Adrenal gland (tissue), 12 donors: ENCODE measurements around the gene SULT2B1. TPM values are rescaled to one million over a fixed set of nuclear protein-coding genes. Genes with fewer than 3 reads are reported as not detected.

Experiments
- DNase-seq, 7 donors: peaks; one replicate each; pipeline ENCODE4 v3.0.0-alpha.2; 2019 to 2020
- H3K27ac ChIP-seq, 5 donors: fragments of 200-600 bp; sonication (generic) in 4 of 5; 1 replicate in 3 of 5; 2 replicates in 2 of 5; pipeline versions ENCODE4 v1.5.1 to v1.8.0; 2016 to 2020; ENCODE audit warnings: mild to moderate bottlenecking in 1 of 5
- H3K27me3 ChIP-seq: fragments of 200-600 bp; 2 replicates; pipeline ENCODE4 v1.8.0; 2021
- H3K36me3 ChIP-seq, 2 donors: fragments of 200-600 bp; replicated peaks in 1 of 2; 1 replicate in 1 of 2; 2 replicates in 1 of 2; pipeline versions ENCODE4 v1.5.1 to v1.8.0; 2018 to 2022
- H3K4me1 ChIP-seq, 2 donors: fragments of 200-600 bp; replicated peaks in 1 of 2; 1 replicate in 1 of 2; 2 replicates in 1 of 2; pipeline versions ENCODE4 v1.5.1 to v1.8.0; 2018 to 2021
- H3K4me3 ChIP-seq, 4 donors: fragments of 200-600 bp; sonication (generic) in 3 of 4; one replicate each; pipeline ENCODE4 v1.5.1; 2016 to 2018
- H3K9me3 ChIP-seq, 3 donors: fragments of 200-600 bp; sonication (generic) in 1 of 3; replicated peaks in 1 of 3; 1 replicate in 2 of 3; 2 replicates in 1 of 3; pipeline versions ENCODE4 v1.5.1 to v1.8.0; 2016 to 2021
- CTCF ChIP-seq, 6 experiments: fragments of 450-650 bp in 4 of 6; fragments of 200-600 bp in 2 of 6; sonication (generic) in 1 of 6; IDR thresholded peaks; 1 replicate in 5 of 6; 2 replicates in 1 of 6; pipeline versions ENCODE4 v1.5.1 to v1.8.0; 2016 to 2021; ENCODE audit warnings: antibody characterized with exemption in 6 of 6, mild to moderate bottlenecking in 2 of 6, moderate library complexity in 1 of 6
- POLR2A ChIP-seq, 2 donors: fragments of 450-650 bp; IDR thresholded peaks; one replicate each; pipeline ENCODE4 v1.6.1; 2017; ENCODE audit warnings: antibody characterized with exemption in 2 of 2, mild to moderate bottlenecking in 2 of 2, moderate library complexity in 1 of 2
- WGBS, 4 donors: extraction: QIAGEN DNeasy Blood & Tissue Kit in 2 of 4; methylation state at CpG; one replicate each; pipeline versions ENCODE4 v1.1.5 to v1.1.7; 2013 to 2017; 5-methylcytosine and 5-hydroxymethylcytosine counted together
- intact Hi-C, 2 donors: fragments of 100-400 bp; cut with DNase I; formaldehyde crosslinking; loops; one replicate each; pipeline versions ENCODE4 v1.14.1 to v1.15.0; 2022 to 2023
- polyA plus RNA-seq, 3 donors: library from polyadenylated mRNA; stranded (reverse); fragments of 200-250 nt in 2 of 3; fragments of 350-450 nt in 1 of 3; fragmentation: Illumina TruSeq in 1 of 3; extraction: RNeasy Lipid Tissue Mini Kit (QIAGEN cat#74804) in 1 of 3; gene quantifications; one replicate each; pipeline ENCODE4 v1.2.3, GENCODE V29; 2013 to 2014
- total RNA-seq, 9 donors: library from RNA; depleted of rRNA in 4 of 9; stranded (reverse); fragments of >200 nt in 4 of 9; fragments of 120-200 nt in 1 of 9; fragmentation: NEBNext Ultra II Directional in 1 of 9; extraction: Animal tissue kit (Norgen Biotek cat#: 25700) in 1 of 9; gene quantifications; one replicate each; pipeline versions ENCODE4 v1.1.0 to v1.2.4, GENCODE V29; 2013 to 2023
- donor health status: healthy with polysubstance abuse.
- donor health status: Bipolar disorder and iron deficiency.
- donor health status: DM: yes; HTN: yes; CAD: no.
- donor health status: DM: no; HTN: no; CAD: no.
- donor health status: DM: no; HTN: no; CAD: no.
- donor health status: DM: yes; HTN: yes; CAD: no.

SULT2B1 gene
- total and polyA plus RNA-seq, 12 donors: 0.22 to 1.4 (median 0.52) TPM; not detected in 3

GRCh38 chr19:48635263-48635965 is 83.4 kb downstream of the SULT2B1 start:
- peak; percentile 74 to 89 (median 81) for DNase-seq
- peaks cover 41 to 63% of the 10 kb centered on the region in 2 donors for H3K4me1 ChIP-seq
- WGBS, 4 donors: 1 to 6% (median 1%) methylated on average over 6 to 67 of the region's 67 CpGs
- H3K27me3 ChIP-seq: no peaks in the 10 kb centered on the region
- peak overlapping the region in 3 of 4 donors; percentile 45 to 70 (median 50) for H3K4me3 ChIP-seq
- H3K9me3 ChIP-seq: no peaks in the 10 kb centered on the region
- intact Hi-C loops: no loop called here
- H3K27ac ChIP-seq: peak overlapping the region; percentile 93 to 98 (median 95)
- H3K36me3 ChIP-seq: peaks cover 0 to 7% of the 10 kb centered on the region in 2 donors
- TF ChIP-seq POLR2A (IDR thresholded peaks at IDR 0.05): peak in 1 of 2 donors; percentile 92
- TF ChIP-seq CTCF (IDR thresholded peaks at IDR 0.05): no peak

- 1 to 2% (median 2%) methylated on average over 30 to 35 of the region's 35 CpGs for WGBS, 4 donors
- TF ChIP-seq CTCF (IDR thresholded peaks at IDR 0.05) (no peak), POLR2A (IDR thresholded peaks at IDR 0.05) (no peak)
- Histone ChIP-seq H3K4me1 (peaks cover 34 to 55% of the 10 kb centered on the region in 2 donors), H3K27me3 (no peaks in the 10 kb centered on the region), H3K4me3 (peak overlapping the region; percentile 31 to 87 (median 58)), H3K36me3 (peaks cover 0 to 5% of the 10 kb centered on the region in 2 donors), H3K9me3 (no peaks in the 10 kb centered on the region), H3K27ac (peak overlapping the region; percentile 93 to 98 (median 95))
- intact Hi-C loops: no loop called here
- peak; percentile 65 to 87 (median 80) for DNase-seq
Observed at GRCh38 chr19:48635966-48636858, 84.2 kb downstream of the SULT2B1 start.

GRCh38 chr19:48636859-48637448 is 85.0 kb downstream of the SULT2B1 start, which contains the start of gene DBP:
Gene DBP, minus strand, starts transcription at chr19:48637379. Its CDS starts 385 bp downstream, at chr19:48636994.
- H3K4me1 ChIP-seq: peaks cover 34 to 49% of the 10 kb centered on the region in 2 donors
- peak within 1 kb of the TSS; percentile 95 to 98 (median 96) for H3K27ac ChIP-seq
- H3K4me3 ChIP-seq: peak within 1 kb of the TSS; percentile 31 to 87 (median 58)
- 0 to 2% (median 1%) methylated on average over 13 to 40 of the region's 40 CpGs for WGBS, 4 donors
- no peaks in the 10 kb centered on the region for H3K36me3 ChIP-seq
- intact Hi-C loops: no loop called here
- TF ChIP-seq POLR2A (IDR thresholded peaks at IDR 0.05) (peak; percentile 12 to 95), CTCF (IDR thresholded peaks at IDR 0.05) (peak in 2 of 6 experiments; percentile 14 to 35)
- DNase-seq: peak in 5 of 7 donors; percentile 71 to 83 (median 73)
- H3K9me3 ChIP-seq: no peaks in the 10 kb centered on the region
- H3K27me3 ChIP-seq: no peaks in the 10 kb centered on the region
